AG09319 (cell line): ENCODE data around the gene SERINC4.
"Not testable (repeated sequence)": the region's sequence is repeated elsewhere in the genome, so short reads cannot be mapped to it uniquely, and the experiment has no call there.

Experiments used
- DNase-seq: peaks from one replicate; pipeline ENCODE4 v3.0.0-alpha.2; 2010; ENCODE audit warnings: low read depth; ENCODE audit errors: extremely low read depth
- CTCF ChIP-seq: IDR thresholded peaks from 2 replicates; pipeline ENCODE4 v1.5.1; 2011; ENCODE audit warnings: low read depth, mild to moderate bottlenecking, inconsistent platforms, low read length, moderate library complexity

Gene SERINC4

GRCh38 chr15:43824302-43825246, 24.6 kb upstream of the SERINC4 start, which contains the start of gene MFAP1:
Gene MFAP1, minus strand, starts transcription at chr15:43824690. Its CDS starts 121 bp downstream, at chr15:43824569.
- no peak for TF ChIP-seq CTCF

GRCh38 chr15:43821505-43821904, 21.5 kb upstream of the SERINC4 start:
- TF ChIP-seq CTCF = no peak
- no peak for DNase-seq

More at GRCh38 chr15:43824302-43825246, 24.6 kb upstream of the SERINC4 start, which contains the start of gene MFAP1:
- DNase-seq = peak; percentile 94

- not testable (repeated sequence) for DNase-seq
Measured at GRCh38 chr15:43815064-43815463, 15.0 kb upstream of the SERINC4 start.

GRCh38 chr15:43808960-43809678, 9.1 kb upstream of the SERINC4 start:
- DNase-seq = no peak
- no peak for TF ChIP-seq CTCF

- TF ChIP-seq CTCF = no peak
- DNase-seq = no peak
Measured at GRCh38 chr15:43808435-43808950, 8.5 kb upstream of the SERINC4 start.

- DNase-seq = not testable (repeated sequence)
Measured at GRCh38 chr15:43802676-43803075, 2.7 kb upstream of the SERINC4 start.

- no peak for TF ChIP-seq CTCF
- DNase-seq = peak; percentile 72
Measured at GRCh38 chr15:43800286-43801141, 494 bp upstream of the SERINC4 start, which contains the start of gene HYPK. Gene HYPK, plus strand, starts transcription at chr15:43800599. Its CDS starts 24 bp downstream, at chr15:43800623.
